Measurements from ENCODE around the gene CLMP. TPM values are rescaled to one million over a fixed set of nuclear protein-coding genes. Genes with fewer than 3 reads are reported as not detected.
A peak's percentile ranks its signal among the peaks of the same experiment; 100 is the strongest.

The CLMP gene
- total and polyA plus RNA-seq, 8 donors: 0.46 to 5.5 (median 1.0) TPM

- no peaks in the 10 kb centered on the region for H3K4me1 ChIP-seq
- intact Hi-C loops (cut with DNase I): no loop called here
- H3K27ac ChIP-seq: no peak overlapping the region
- 60 to 71% methylated on average over 4 of the region's 4 CpGs for WGBS, 2 donors
- no peaks in the 10 kb centered on the region for H3K27me3 ChIP-seq
- H3K36me3 ChIP-seq: no peaks in the 10 kb centered on the region
- FAIRE-seq: no peak
- TF ChIP-seq CTCF (IDR thresholded peaks at IDR 0.05): no peak
- no peak overlapping the region for H3K4me3 ChIP-seq
- DNase-seq: peak in 3 of 6 donors; percentile 21 to 45 (median 30)
- peak; percentile 53 to 81 (median 72) for ATAC-seq
- no peaks in the 10 kb centered on the region for H3K9me3 ChIP-seq
These were observed 21.8 kb downstream of the CLMP start for GRCh38 chr11:123173040-123173855.

GRCh38 chr11:123170929-123171328, 24.1 kb downstream of the CLMP start:
- Histone ChIP-seq H3K36me3 (no peaks in the 10 kb centered on the region), H3K9me3 (no peaks in the 10 kb centered on the region), H3K27ac (no peak overlapping the region), H3K4me1 (no peaks in the 10 kb centered on the region), H3K27me3 (no peaks in the 10 kb centered on the region), H3K4me3 (no peak overlapping the region)
- no peak for ATAC-seq
- no peak for FAIRE-seq
- no peak for TF ChIP-seq CTCF (IDR thresholded peaks at IDR 0.05)
- no peak for DNase-seq
- 87 to 95% methylated on average over 3 of the region's 3 CpGs for WGBS, 2 donors
- intact Hi-C loops (cut with DNase I): no loop called here

DNA sequence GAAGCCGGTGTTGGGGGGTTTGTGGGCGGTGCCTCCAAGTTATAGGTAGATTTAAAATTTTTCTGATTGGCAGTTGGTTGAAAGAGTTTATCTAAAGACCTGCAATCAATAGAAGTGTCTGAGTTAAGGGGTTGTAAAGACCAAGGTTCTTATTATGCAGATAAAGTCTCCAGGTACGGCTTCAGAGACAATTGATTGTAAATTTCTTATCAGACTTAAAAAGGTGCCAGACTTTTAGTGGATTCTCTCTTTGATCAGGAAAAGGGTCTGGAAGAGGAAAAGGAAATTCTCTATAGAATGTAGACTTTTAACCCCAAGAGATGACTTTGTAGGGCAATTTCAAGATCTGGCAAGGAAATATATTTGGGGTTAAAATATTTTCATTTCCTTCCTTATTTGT, 25.2 kb downstream of the CLMP start:
- Histone ChIP-seq H3K27ac (no peak overlapping the region), H3K9me3 (no peaks in the 10 kb centered on the region), H3K36me3 (no peaks in the 10 kb centered on the region), H3K27me3 (no peaks in the 10 kb centered on the region), H3K4me3 (no peak overlapping the region), H3K4me1 (no peaks in the 10 kb centered on the region)
- FAIRE-seq (no peak), ATAC-seq (no peak), DNase-seq (no peak)
- intact Hi-C loops (cut with DNase I): no loop called here
- 81 to 85% methylated on average over 3 of the region's 3 CpGs for WGBS, 2 donors
- no peak for TF ChIP-seq CTCF (IDR thresholded peaks at IDR 0.05)

DNA sequence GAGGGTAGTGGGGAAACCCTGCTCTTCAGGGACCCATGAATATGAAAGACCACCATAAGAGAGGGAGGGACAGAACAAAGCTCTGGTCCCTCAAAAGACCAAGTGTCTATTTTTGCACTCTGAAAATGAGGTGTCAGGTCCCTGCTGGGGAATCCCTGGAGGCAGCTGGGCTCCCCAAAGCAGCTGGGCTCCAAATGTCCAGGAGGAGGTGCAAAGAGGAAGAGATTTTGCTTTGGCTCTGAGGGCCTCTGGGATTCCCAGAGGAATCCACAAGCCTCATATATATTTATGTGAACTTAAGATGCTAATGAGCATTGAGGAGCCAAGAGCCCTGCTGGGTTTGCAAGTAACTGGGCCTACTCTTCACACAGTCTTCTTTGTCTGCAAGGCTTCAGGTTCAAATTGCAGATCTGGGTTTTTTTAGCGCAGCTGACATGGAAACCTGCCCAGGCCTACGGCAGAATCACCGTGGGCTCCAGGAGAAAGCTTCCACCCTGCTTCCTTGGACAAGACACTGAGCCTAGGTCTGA, 26.0 kb downstream of the CLMP start:
- intact Hi-C loops (cut with DNase I): no loop called here
- H3K36me3 ChIP-seq: no peaks in the 10 kb centered on the region
- no peak overlapping the region for H3K27ac ChIP-seq
- DNase-seq: no peak
- no peaks in the 10 kb centered on the region for H3K4me1 ChIP-seq
- H3K27me3 ChIP-seq: no peaks in the 10 kb centered on the region
- no peak overlapping the region for H3K4me3 ChIP-seq
- no peak for FAIRE-seq
- no peak for TF ChIP-seq CTCF (IDR thresholded peaks at IDR 0.05)
- H3K9me3 ChIP-seq: no peaks in the 10 kb centered on the region
- no peak for ATAC-seq
- 84 to 88% methylated on average over 3 of the region's 3 CpGs for WGBS, 2 donors

GRCh38 chr11:123168241-123168640, 26.8 kb downstream of the CLMP start:
- intact Hi-C loops (cut with DNase I): no loop called here
- no peak for FAIRE-seq
- no peak overlapping the region for H3K27ac ChIP-seq

More at GRCh38 chr11:123168241-123168640, 26.8 kb downstream of the CLMP start:
- H3K27me3 ChIP-seq: no peaks in the 10 kb centered on the region
- H3K4me3 ChIP-seq: no peak overlapping the region
- no peak for TF ChIP-seq CTCF (IDR thresholded peaks at IDR 0.05)
- WGBS, 2 donors: 84 to 87% methylated on average over 5 of the region's 5 CpGs
- ATAC-seq (no peak), DNase-seq (no peak)
- no peaks in the 10 kb centered on the region for H3K4me1 ChIP-seq
- no peaks in the 10 kb centered on the region for H3K9me3 ChIP-seq
- no peaks in the 10 kb centered on the region for H3K36me3 ChIP-seq
